NCI-H2196 treated with DMSO at 0.1 percent for 48 hours (cell line): ENCODE data around the gene APOBEC2.
A peak's percentile ranks its signal among the peaks of the same experiment; 100 is the strongest.

Source experiments
- DNase-seq: peaks from one replicate; lab custom pipeline; 2025; ENCODE audit not compliant: unreplicated experiment; lab: John Stamatoyannopoulos, UW

Gene APOBEC2

DNA sequence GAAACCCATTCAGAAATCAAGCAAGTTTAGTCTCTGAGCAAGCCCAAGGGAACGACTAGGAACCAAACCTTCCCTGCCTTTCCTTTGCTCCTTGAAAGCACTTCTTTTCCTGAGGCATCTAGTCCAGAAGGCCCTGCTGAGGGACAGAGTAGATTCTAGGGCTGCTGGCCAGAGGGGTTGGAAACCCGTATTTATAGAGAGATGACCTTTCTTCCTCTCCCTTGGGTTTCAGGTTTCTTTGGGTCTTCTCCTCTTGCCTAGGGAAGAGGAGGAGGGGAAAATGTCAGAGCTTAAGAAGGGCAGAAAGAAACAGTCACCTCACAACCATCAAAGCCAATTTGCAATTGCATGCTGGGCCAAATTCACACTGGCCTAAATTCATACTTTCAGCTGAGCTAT is 5.8 kb downstream of the APOBEC2 start:
- no peak for DNase-seq

DNA sequence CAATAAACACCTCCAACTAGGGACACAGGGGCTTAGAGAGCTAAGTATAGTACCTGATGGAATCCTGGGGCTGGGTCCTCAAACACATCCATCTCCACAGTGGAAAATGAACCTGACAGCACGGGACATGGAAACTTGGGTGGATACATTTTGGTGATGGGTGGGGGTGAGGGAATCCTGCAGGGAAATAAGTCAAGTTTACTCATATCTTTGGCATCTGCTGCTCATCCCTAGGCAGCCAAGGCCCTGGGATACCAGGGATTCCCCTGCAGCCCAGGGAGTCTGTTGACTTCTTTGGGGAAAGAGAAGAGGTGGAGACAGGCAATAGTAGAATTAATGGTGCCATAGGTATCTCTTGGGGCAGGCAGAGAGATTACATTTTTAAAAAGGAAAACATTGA is 6.6 kb downstream of the APOBEC2 start:
- DNase-seq, result no peak

DNA sequence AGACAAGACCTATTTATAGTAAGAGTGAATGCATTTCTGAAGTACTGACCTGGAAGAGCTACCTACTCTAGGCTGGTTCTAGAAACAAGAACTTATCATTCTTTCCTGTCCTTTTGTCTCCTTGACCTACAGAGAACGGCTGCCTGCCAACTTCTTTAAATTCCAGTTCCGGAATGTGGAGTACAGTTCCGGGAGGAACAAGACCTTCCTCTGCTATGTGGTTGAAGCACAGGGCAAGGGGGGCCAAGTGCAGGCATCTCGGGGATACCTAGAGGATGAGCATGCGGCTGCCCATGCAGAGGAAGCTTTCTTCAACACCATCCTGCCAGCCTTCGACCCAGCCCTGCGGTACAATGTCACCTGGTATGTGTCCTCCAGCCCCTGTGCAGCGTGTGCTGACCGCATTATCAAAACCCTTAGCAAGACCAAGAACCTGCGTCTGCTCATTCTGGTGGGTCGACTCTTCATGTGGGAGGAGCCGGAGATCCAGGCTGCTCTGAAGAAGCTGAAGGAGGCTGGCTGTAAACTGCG is 8.3 kb downstream of the APOBEC2 start:
- no peak for DNase-seq

DNA sequence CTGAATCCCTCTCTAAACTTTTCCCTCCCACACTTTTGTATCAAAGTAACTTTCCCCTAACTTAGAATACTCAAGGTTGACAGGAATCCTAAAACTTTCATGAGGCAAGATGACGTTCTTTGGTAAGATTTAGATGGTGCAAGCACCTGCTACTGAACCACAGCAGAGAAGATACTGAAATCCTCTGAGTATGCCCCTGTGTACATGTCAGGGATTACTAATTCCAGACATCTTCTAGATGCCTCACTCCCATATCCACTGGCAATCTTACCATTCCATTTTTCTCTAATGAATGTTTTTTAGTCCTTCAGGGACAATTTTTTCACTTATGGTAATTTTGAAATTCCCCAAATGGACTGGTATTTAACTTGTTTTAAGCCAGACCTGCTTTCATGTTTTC is 9.1 kb downstream of the APOBEC2 start:
- DNase-seq, result no peak

DNA sequence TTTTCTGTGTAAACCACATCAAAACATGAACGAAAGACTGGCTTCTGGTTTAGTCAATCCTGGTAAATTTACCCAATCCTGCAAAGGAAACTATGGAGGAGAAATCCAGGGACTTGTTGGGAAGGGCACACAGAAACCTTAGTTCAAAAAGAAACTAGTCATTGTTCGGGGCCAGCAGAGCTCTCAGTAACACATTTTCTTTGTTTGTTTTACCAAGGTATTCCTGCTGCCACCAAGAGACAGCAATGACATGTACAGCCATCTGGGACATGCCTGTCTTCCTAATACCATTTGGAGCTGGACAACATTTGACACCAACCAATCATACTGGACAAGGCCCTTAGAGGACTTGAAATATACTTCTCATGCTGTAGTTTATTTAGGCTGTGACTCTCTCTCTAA is 10.9 kb downstream of the APOBEC2 start:
- DNase-seq, result no peak

DNA sequence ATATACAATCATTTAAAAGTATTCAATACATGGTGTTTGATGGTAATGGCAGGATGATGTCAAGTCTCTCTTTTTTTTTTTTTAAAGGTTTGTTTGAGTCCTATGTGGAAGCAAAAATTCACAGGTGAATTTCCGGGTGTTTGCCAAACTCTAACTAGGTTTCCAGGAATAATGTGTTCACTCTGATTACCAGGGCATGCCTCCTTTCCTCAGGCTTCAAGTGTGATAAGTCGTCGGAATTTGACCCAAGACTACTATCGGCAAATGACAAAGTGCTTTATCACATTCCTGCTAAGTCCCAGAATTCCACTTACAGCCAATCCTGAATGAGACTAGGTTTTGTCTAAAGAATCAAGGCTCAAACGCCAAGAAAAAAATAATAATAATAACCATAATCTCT is 11.8 kb downstream of the APOBEC2 start:
- no peak for DNase-seq

DNA sequence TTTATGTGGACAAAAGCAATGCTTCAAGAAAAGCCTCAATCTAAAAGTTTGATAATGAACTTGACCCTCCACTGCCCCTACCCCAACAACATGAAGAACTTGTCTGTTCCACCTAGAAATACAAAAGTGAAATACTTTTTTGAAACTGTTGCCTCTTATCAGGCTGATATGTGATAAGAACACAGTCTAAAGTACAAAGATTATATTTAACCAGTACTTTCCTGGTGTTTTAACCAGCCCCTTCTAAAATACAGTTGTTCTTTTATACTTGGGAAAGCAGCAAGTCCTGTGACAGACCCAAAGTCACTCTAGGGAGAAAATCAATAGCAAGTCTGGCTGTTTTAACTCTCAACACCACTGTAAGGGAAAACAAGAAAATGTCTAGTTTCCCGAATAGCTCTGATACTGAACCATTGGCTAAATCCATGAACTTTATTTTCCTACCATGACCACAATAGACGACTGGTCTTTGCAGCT is 12.6 kb downstream of the APOBEC2 start:
- no peak for DNase-seq

DNA sequence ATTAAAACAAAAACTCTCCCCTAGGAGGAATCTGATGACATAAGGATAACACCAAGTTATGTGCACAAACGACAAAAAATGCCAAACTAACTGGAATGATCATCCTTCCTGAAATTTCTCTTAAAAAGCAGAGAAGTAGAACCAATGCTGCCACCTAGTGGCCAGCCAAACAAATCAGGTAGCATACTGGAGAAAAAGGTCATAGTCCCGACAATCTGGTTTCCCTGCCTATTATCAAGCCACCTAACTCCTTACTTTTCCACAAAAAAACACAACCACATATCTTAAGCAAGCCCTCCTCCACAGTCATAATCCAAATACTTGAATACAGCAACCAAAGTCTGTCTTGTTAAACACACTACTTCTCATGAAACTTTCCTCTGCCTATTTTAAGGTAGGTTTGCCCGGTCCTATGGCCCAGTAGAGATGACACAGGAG is 13.9 kb downstream of the APOBEC2 start:
- DNase-seq, result peak; percentile 60

DNA sequence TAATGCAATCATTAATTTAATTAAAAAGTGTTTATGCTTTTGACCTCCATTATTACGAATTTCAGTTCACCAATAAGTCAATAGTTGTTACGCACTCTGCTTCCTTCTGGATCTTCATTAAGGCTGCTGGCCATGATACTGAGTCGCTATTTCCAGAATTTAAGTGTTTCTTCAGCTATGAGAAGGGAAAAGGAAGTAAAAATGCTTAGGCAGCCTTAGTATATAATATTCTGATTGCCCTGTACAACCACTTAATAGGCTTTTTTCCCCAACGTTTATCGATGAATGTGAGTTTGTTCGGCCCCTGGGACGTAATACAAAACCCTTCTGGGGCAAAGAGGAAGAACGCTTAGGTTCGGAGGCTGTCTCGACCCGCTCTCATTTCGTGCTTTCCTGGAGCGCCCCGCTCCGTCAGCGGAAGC is 18.5 kb downstream of the APOBEC2 start:
- no peak for DNase-seq

DNA sequence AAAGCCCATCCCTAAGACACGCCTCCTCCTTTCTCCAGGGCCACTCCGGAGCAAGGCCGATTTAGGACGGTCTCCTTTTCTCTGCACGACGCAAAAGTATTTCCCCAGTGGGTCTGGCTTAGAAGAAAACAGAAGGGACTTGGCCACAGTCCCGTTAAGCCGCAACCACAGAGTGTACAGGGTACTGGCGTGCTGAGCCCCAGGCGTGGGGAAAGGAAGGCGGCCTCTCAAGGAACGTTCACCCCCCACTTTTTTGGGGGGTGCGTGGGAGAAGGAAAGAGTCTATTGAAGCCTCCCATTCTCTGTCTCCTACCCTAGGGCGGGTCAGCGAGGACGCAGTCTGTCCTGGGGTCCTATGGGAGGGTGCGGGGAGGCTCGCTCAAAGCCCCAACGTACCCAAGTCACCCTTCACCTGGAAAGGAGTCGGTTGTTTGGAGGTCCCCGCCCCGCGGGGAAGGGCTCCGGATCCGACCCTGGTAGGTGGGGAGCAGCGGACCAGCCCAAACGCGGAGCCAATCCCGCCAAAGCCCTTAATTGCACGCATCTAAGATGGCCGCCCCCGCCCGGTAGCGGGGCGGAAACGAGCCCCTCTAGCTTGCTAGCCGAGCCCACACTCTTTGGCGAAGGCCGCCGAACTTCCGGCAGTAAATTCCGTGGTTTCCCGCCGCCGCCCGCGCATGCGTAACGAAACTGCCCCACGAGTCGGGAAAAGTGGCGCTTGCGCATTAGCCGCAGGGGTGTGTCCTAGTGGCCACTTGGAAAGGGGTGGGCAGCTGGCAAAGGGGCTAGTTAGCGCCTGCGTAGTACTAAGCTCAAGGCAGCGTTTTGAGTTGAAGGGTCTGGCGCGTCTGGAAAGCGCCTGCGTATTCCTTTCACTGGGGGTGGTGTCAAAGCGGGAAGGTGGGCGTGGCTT is 19.2 kb downstream of the APOBEC2 start, which contains the start of gene OARD1:
OARD1 (minus strand) TSS at position 434 of the 913 bp plus-strand sequence. CDS start 722 bp downstream, outside the sequence.
- peak; percentile 99 for DNase-seq

DNA sequence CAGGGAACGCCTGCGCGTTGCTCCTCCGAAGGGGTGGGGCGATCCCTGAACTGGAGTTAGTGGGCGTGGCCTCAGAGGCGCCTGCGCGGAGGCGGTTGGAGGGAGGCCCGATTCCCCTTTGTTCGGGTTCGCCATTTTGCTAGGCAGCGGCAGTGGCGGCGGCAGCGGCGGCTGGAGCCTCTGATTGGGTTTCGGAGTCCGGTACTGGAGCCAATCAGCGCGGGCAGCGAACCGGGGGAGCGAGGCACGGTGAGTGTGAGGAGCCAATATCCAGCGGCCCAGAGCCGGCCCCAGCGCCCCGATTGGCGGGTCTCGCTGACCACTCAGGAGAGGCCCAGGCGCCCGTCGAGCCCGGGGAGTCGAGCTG is 19.8 kb downstream of the APOBEC2 start, which contains the start of gene NFYA:
NFYA (plus strand) TSS at position 139 of the 367 bp plus-strand sequence. CDS start 6,116 bp downstream, outside the sequence.
- DNase-seq, result no peak

DNA sequence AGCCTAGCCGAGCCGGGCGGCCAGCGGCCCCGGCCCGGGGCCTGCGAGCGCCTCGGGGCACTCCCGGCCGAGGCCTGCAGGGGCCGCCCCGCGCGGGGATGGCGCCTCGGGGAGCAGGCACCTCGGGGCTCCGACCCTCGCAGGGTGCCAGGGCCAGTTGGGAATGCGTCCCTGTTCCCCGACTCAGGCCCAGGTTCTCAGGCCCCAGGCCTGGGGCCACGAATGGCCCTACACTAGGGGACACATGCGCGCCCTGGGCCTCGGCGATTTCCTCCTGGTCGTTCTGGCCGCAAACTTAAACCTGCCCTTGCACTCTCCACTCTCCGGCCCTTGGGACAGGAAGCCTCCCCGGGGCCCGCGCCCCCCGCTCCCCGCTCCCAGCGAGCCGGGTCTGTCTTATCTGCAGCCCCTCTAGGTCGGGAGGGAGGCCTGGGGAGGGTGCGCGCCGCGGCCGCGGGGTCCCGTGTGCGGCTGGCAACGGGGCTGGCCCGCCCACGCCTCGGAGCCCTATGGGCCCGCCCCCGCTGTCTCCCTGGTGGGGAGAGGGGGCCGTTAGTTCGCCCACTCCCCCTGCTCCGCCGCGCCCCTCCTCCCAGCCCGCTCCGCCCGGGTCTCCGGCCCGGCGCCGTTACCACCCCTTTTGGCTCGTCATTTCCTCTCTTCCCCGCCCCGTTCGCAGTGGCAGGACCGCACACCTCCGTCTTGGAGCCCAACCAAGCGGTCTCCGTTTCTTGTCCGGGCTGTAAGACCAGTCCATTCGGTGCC is 20.4 kb downstream of the APOBEC2 start:
- DNase-seq, result peak; percentile 69

DNA sequence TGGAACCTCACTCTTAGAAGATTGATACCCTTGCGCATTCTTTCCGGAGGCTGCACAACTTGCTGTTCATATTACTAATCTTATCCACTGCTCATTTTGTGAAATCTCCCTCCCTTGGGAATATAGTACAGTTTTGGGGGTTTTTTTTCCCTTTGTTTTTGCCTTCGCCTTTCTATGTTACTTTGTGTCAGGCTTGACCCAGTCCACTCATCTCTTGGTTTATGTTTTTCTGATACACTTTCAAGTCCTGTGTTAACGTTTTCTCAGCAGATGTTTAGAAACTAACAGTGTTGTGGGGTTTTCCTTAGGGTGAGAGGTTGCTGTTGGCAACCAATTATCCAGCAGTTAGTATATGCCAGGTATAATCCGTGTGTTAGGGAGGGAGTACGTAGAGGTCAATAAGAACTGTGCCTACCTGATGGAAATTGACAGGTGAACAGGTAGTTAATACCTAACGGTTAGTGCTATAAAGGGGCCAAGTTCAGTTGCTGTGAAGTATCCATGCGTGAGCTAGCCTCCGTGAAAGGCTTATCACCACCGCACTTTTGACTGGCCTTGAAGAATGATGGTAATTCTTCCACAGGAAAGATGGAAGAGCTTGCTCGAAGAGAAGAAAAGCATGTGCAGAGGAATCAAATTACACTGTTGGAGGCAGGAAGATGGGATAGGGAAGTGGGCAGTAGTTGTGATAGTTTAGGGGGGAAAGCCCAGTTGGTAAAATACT is 21.1 kb downstream of the APOBEC2 start:
- DNase-seq, result no peak

DNA sequence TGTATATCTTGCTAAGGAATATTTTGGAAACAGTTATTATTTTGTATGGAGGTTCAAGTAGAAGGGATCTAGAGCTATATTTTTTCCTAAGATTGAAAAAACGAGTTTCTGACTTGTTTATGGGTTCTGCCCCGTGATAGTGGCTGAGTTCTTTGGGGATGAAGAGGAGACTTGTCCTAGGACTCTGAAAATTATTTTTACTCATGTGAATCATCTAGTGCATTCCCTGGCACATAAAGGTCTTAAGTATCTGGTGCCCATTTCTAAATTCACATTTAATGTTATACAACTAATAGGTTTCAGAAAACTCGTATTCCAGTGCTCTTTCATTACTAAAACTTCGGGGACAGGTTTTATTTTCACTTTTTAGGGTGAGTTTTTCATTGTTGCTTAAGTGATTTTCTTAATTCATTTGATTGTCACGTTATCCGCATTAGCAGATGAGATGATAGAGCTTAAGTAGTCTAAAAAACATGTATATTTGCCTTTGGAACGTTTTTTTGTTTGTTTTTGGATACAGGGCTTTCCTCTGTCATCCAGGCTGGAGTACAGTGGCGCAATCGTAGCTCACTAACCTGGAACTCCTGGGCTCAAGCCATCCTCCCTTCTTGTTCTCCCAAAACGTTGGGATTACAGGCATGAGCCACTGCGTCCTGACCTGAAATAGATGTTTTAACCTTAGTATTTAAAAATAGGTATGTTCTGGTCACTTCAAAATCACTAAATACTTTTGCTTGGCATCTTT is 21.9 kb downstream of the APOBEC2 start:
- DNase-seq, result no peak

DNA sequence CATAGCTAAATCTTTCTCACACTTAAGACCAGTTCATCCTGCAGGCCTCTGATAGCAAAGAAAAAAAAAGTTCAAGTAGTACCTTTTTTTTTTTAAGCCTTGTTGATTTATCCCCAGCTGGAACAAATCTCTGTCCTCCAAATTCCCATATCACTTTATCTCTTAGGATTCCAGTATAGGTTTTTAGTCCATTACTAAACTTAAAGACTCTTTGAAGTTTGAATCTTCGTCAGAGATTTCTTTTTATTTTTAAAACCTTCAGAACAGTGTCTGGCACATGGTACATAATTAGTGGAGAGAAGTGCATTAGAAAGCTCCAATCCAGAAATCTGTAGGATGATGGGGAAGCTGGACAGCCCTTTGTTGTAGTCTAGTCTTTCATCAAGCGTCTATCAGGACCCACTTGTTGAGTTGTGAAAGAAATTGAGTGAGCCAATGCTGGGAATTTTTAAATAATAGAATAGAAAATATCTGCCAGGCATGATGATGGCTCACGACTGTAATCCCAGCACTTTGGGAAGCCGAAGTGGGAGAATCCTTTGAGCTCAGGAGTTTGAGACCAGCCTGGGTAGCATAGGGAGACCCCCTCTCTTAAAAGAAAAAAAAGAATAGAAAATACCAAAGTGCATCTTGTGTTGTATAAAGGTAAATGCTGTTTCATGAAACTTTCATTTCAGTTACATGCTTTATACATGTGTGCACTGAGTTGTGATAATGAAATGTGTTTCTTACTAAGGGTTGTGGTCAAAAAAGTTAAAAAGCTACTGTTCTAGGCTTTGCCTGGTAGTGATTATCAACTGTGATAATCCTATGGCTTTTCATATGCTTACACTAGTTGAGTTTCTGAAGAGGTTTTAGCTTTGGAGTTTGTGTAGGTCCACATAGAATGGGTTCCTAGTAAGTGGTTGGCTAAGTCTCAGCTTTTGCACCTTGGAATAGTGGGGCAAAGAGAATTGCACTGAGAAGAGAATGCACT is 22.9 kb downstream of the APOBEC2 start:
- DNase-seq, result no peak

DNA sequence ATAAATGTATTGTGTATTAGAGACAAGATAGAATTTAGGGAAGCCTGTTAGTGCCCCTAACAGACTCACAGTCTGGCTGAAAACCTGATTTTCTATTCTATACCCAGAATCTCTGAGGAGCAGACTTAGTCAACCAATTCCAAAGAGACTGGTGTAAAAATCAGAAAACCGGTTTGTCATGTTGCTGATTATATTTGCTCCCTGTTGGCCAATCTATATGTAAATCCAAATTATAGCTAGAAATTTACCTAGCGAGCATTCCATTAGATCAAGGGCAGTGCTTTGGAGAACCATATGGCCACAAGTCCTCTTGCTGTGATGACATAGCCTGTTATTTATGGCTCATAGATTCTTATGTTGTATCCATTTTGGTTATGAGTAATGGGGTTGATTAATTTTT is 24.5 kb downstream of the APOBEC2 start:
- no peak for DNase-seq

DNA sequence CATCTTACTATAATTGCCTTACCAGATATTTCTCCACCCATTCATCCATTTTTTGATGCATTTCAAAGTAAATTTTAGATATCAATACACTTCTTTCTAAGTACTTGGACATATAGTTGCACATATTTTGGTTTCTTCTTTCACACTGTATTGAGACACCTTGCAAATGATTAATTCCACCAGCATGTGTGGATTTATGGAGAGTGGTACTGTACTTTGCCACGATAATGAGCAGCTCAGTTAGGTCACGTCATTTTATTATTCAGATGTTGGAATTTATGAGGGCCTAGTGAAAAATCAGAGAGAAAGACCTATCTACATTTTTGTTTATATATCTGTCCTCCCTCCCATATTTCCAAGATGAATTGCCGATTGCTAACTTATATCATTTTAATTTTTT is 25.1 kb downstream of the APOBEC2 start:
- no peak for DNase-seq

DNA sequence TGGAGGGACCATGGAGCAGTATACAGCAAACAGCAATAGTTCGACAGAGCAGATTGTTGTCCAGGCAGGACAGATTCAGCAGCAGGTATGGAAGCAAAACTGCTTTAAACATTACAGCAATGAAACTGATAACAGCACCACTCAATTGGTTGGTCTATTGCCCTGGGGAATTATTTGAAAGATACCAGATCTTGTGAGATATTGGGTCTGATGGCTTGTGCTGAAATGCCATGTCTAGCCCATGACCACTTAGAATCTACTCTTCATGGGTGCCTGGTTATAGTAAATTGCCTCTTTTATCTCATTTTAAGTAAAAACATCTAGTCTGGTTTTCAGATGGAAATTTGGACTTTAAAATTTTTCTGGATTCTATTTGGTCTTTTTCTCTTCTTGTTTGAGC is 26.1 kb downstream of the APOBEC2 start:
- no peak for DNase-seq

DNA sequence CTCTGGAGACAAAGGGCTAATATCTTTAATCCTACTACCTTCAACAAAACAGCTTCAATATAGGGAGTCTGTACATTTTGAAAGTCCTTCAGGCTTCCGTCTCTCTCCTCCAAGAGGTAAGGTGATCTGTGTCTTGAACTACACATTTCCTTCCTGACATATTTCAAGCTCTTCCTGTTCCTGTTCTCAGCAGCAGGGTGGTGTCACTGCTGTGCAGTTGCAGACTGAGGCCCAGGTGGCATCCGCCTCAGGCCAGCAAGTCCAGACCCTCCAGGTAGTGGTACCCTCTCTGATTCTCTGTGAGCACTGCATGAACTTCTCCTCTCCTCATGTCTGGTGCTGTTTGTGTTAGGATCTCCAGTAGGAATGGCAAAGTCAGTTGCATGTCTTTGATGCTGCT is 27.6 kb downstream of the APOBEC2 start:
- DNase-seq, result no peak
